OCI-LY3 (cell line): ENCODE measurements around the gene GRIN1.

Source experiments
- H2AFZ ChIP-seq: fragments of 200-600, 300-600 bp; shearing (Covaris generic); 2 replicates; pipeline ENCODE4 v1.6.0; 2014; ENCODE audit warnings: antibody characterized with exemption, low read depth, low read length
- H3K27ac ChIP-seq: fragments of 200-600, 300-600 bp; sonication (generic); 2 replicates; pipeline ENCODE4 v1.5.1; 2014; ENCODE audit warnings: mild to moderate bottlenecking, low read length, moderate library complexity, mixed read lengths
- H3K27me3 ChIP-seq: fragments of 200-600, 300-600 bp; sonication (generic); 2 replicates; pipeline ENCODE4 v1.6.1; 2014; ENCODE audit warnings: low read depth, low read length, mixed read lengths
- H3K36me3 ChIP-seq: fragments of 200-600, 300-600 bp; sonication (generic); replicated peaks from 2 replicates; pipeline ENCODE3; 2014; ENCODE audit warnings: low read depth, low read length, mixed read lengths
- H3K4me1 ChIP-seq: fragments of 300-600, 200-600 bp; sonication (generic); 2 replicates; pipeline ENCODE4 v1.6.1; 2014; ENCODE audit warnings: low read length, mixed read lengths
- H3K4me2 ChIP-seq: fragments of 200-600, 300-600 bp; sonication (generic); 2 replicates; pipeline ENCODE4 v1.6.1; 2014; ENCODE audit warnings: low read length, mixed read lengths
- H3K4me3 ChIP-seq: fragments of 300-600, 200-600 bp; sonication (generic); 2 replicates; pipeline ENCODE4 v1.5.1; 2014; ENCODE audit warnings: antibody characterized with exemption, mild to moderate bottlenecking, low read length, moderate library complexity
- H3K79me2 ChIP-seq: fragments of 300-600, 200-600 bp; shearing (Covaris generic); 2 replicates; pipeline ENCODE4 v1.6.1; 2014; ENCODE audit warnings: mild to moderate bottlenecking, low read length, mixed read lengths
- H3K9ac ChIP-seq: fragments of 300-600, 200-600 bp; shearing (Covaris generic); 2 replicates; pipeline ENCODE4 v1.6.0; 2014; ENCODE audit warnings: mild to moderate bottlenecking, low read length, moderate library complexity
- H3K9me3 ChIP-seq: fragments of 200-600, 300-600 bp; shearing (Covaris generic); 2 replicates; pipeline ENCODE4 v1.6.1; 2014; ENCODE audit warnings: low read length, mixed read lengths; ENCODE audit not compliant: insufficient read depth
- H4K20me1 ChIP-seq: fragments of 200-600, 300-600 bp; sonication (generic); 2 replicates; pipeline ENCODE4 v1.6.1; 2016; ENCODE audit warnings: low read length, mixed read lengths; ENCODE audit not compliant: insufficient read depth
- EZH2phosphoT487 ChIP-seq: fragments of 200-600 bp; shearing (Covaris generic); IDR thresholded peaks from 2 replicates; pipeline ENCODE4 v1.6.1; 2018; ENCODE audit warnings: antibody characterized with exemption, mixed run types, low read depth
- TF ChIP-seq, protein P1 (sequence below): fragments of 200-600, 300-600 bp; sonication (generic); IDR thresholded peaks from 2 replicates; pipeline ENCODE4 v1.5.1; 2014; ENCODE audit warnings: antibody characterized with exemption, low read length, low read depth

The GRIN1 gene

DNA sequence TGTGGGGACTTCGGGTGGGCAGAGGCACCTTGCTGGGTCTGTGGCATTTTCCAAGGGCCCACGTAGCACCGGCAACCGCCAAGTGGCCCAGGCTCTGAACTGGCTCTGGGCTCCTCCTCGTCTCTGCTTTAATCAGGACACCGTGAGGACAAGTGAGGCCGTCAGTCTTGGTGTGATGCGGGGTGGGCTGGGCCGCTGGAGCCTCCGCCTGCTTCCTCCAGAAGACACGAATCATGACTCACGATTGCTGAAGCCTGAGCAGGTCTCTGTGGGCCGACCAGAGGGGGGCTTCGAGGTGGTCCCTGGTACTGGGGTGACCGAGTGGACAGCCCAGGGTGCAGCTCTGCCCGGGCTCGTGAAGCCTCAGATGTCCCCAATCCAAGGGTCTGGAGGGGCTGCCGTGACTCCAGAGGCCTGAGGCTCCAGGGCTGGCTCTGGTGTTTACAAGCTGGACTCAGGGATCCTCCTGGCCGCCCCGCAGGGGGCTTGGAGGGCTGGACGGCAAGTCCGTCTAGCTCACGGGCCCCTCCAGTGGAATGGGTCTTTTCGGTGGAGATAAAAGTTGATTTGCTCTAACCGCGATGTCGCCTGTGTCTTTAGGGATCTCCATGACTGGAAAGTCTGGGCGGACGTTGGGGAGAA, 30.2 kb upstream of the GRIN1 start:
- no peak overlapping the region for H2AFZ ChIP-seq
- no peak for TF ChIP-seq EZH2phosphoT487
- TF ChIP-seq, protein P1, sequence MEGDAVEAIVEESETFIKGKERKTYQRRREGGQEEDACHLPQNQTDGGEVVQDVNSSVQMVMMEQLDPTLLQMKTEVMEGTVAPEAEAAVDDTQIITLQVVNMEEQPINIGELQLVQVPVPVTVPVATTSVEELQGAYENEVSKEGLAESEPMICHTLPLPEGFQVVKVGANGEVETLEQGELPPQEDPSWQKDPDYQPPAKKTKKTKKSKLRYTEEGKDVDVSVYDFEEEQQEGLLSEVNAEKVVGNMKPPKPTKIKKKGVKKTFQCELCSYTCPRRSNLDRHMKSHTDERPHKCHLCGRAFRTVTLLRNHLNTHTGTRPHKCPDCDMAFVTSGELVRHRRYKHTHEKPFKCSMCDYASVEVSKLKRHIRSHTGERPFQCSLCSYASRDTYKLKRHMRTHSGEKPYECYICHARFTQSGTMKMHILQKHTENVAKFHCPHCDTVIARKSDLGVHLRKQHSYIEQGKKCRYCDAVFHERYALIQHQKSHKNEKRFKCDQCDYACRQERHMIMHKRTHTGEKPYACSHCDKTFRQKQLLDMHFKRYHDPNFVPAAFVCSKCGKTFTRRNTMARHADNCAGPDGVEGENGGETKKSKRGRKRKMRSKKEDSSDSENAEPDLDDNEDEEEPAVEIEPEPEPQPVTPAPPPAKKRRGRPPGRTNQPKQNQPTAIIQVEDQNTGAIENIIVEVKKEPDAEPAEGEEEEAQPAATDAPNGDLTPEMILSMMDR: no peak
- H3K4me2 ChIP-seq: no peak overlapping the region
- H3K27me3 ChIP-seq: no peaks in the 10 kb centered on the region
- no peaks in the 10 kb centered on the region for H3K79me2 ChIP-seq
- H3K9ac ChIP-seq: no peak overlapping the region
- no peak overlapping the region for H3K4me3 ChIP-seq
- H3K9me3 ChIP-seq: no peaks in the 10 kb centered on the region
- H3K4me1 ChIP-seq: no peaks in the 10 kb centered on the region
- no peaks in the 10 kb centered on the region for H4K20me1 ChIP-seq
- no peak overlapping the region for H3K27ac ChIP-seq
- peaks cover 22% of the 10 kb centered on the region for H3K36me3 ChIP-seq

DNA sequence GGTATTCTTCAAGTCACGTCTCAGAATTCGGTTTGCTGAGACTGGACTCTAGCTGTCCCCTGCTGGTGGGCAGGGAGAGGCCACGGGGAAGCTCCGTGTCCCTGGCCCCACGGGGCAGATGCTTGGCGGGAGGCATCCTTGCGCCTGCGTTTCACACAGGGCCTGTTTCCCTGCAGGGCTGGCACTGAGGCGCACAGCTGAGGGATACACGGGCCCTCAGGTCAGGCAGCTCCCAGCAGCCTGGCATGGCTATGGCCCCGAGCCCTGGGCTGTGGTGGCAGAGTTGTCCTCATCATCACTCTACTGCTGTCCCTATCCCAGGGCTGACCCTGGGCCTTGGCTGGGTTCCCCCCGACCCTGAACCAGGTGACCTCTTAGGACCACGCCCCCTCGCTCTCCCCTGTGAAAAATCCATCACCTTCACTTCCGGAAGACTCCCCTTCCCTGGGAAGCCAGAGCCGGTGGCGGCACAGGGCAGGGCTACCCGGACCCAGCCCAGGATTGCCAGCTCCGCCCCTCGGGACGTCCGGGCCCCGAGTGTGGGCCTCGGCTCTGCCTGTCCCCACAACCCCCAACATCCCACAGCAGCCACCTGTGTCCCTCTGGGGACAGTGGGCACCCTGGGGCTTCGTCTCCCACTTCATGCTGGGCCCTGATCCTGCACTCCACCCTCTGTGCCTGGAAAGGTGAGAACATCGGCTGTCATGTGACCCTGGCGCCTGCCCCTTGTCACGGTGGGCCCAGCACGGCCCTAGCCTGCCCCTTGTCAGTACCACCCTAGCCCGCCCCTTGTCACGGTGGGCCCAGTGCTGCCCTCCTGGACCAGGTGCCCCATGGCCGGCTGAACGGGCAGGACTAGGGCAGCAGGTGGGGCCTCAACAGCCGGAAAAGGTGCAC, 29.5 kb upstream of the GRIN1 start:
- Histone ChIP-seq H3K36me3 (peaks cover 16% of the 10 kb centered on the region), H3K4me1 (no peaks in the 10 kb centered on the region), H4K20me1 (no peaks in the 10 kb centered on the region), H3K9me3 (no peaks in the 10 kb centered on the region), H3K9ac (no peak overlapping the region), H3K4me2 (no peak overlapping the region), H3K27ac (no peak overlapping the region), H2AFZ (no peak overlapping the region), H3K4me3 (no peak overlapping the region), H3K27me3 (no peaks in the 10 kb centered on the region), H3K79me2 (no peaks in the 10 kb centered on the region)
- TF ChIP-seq, protein P1: no peak
- no peak for TF ChIP-seq EZH2phosphoT487

DNA sequence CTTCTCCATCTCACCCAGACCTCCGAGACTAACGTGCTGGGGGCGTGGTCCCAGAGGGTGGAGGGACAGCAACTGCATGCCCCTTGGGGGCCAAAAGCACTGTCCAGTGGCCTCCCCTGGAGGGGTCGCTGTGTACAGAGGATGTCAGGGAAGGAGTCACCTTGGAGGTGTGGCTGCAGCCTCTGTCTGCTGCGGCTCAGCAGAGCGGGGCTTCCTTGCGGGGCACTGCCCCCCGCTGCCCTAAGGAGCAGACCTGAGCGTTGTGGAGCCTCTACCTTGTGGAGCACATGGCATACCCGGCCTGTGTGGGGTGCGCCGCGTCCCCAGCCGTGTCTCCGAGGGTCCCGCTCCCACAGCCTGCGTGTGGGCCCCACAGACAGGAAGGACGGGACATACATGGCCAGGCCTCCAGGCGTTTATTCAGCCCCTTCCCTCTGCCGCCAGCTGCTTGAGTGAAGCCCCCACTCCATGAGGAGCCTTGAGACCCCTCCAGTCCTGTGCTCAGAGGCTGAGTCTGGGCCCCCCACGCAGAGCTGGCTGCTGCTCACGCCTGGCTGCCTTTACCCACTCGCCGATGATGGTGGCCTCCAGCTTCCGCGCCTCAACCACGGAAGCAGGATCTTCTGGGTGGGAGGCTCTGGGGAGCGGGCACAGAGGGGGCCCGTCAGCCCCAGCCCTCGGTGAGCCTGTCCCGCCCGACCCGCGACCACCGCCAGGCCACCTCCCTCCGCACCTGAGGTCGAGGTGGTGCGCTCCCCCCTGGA, 28.6 kb upstream of the GRIN1 start:
- Histone ChIP-seq H3K79me2 (no peaks in the 10 kb centered on the region), H3K36me3 (peaks cover 11% of the 10 kb centered on the region), H3K4me2 (no peak overlapping the region), H3K27ac (no peak overlapping the region), H2AFZ (no peak overlapping the region), H3K27me3 (no peaks in the 10 kb centered on the region), H3K9me3 (no peaks in the 10 kb centered on the region), H3K4me1 (peaks cover under 1% of the 10 kb centered on the region; the same call in 1 of the 2 replicates), H3K4me3 (no peak overlapping the region), H4K20me1 (no peaks in the 10 kb centered on the region), H3K9ac (no peak overlapping the region)
- TF ChIP-seq, protein P1: no peak
- no peak for TF ChIP-seq EZH2phosphoT487
